MG63 (cell line): ENCODE results near the gene KCNQ2. TPM values are rescaled to one million over a fixed set of nuclear protein-coding genes. Genes with fewer than 3 reads are reported as not detected.
A peak's percentile ranks its signal among the peaks of the same experiment; 100 is the strongest.

Experiments
- DNase-seq: peaks from one replicate; pipeline ENCODE4 v3.0.0-alpha.2; 2020
- H3K27me3 ChIP-seq: fragments of 250-450 bp; sonication (Bioruptor Pico); 2 replicates; pipeline ENCODE4 v1.5.1; 2020; ENCODE audit warnings: mild to moderate bottlenecking, moderate library complexity
- H3K36me3 ChIP-seq: fragments of 250-450 bp; sonication (Bioruptor Pico); 2 replicates; pipeline ENCODE4 v1.5.1; 2020; ENCODE audit warnings: mild to moderate bottlenecking, moderate library complexity
- H3K4me3 ChIP-seq: fragments of 250-450 bp; sonication (Bioruptor Pico); 2 replicates; pipeline ENCODE4 v1.5.1; 2020; ENCODE audit warnings: mild to moderate bottlenecking, moderate library complexity
- H3K9me3 ChIP-seq: fragments of 250-450 bp; sonication (Bioruptor Pico); 2 replicates; pipeline ENCODE4 v1.5.1; 2020; ENCODE audit warnings: mild to moderate bottlenecking, moderate library complexity
- total RNA-seq: library from RNA; depleted of rRNA; stranded (reverse); fragments of >200 nt; shearing (Covaris generic); gene quantifications from 2 replicates; pipeline ENCODE4 v1.2.3, GENCODE V29; 2014; ENCODE audit warnings: low replicate concordance

KCNQ2 gene
- total RNA-seq, 1 experiment from 2014 or later, result 0.92 TPM

GRCh38 chr20:63505281-63505680 is 32.8 kb upstream of the KCNQ2 start:
- Histone ChIP-seq H3K9me3 (peaks cover 4% of the 10 kb centered on the region), H3K36me3 (no peaks in the 10 kb centered on the region), H3K4me3 (no peak overlapping the region), H3K27me3 (peaks cover 4% of the 10 kb centered on the region)
- no peak for DNase-seq

DNA sequence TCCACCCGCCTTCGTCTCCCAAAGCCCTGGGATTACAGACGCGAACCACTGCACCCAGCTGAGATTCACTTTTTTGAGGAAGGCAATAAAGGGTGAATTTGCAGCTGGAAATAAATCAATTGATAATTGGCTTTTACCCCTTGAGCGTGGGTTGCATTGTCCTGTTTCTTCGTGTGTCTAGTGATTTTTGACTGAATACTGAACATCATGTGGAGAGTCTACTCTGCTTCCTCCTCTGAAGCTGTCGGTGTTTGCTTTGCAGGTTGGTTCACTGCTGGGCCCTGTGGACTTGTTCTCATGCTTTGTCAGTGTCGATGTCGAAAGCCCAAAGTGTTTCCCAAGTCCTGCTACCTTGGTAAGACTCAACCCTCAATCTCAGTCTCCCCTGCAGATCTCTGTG is 32.2 kb upstream of the KCNQ2 start:
- H3K4me3 ChIP-seq, result no peak overlapping the region
- H3K27me3 ChIP-seq, result peaks cover 4% of the 10 kb centered on the region
- H3K36me3 ChIP-seq, result no peaks in the 10 kb centered on the region
- peaks cover 4% of the 10 kb centered on the region for H3K9me3 ChIP-seq
- no peak for DNase-seq

DNA sequence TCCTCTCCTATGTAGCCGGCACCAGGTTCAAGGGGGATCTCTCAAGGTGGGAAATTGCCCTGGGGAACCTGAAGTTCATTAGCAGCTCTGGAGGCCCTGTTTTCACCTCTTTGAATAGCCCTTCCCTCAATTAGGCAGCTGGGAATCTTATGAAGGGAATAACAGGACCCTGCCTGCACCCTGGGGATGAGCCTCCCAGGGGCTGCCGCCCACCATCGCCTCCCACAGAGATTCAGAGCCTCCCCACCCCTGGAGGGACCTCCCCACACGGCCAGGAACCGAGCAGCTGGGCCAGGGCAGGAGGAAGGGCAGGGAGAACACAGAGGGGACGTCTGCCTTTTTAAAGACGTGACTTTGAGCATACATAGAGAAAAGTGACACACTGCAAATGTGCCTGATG is 31.1 kb upstream of the KCNQ2 start:
- no peak overlapping the region for H3K4me3 ChIP-seq
- H3K36me3 ChIP-seq, result no peaks in the 10 kb centered on the region
- DNase-seq, result no peak
- H3K9me3 ChIP-seq, result peaks cover 4% of the 10 kb centered on the region
- H3K27me3 ChIP-seq, result no peaks in the 10 kb centered on the region; the same call in 1 of the 2 replicates

- Histone ChIP-seq H3K9me3 (peaks cover 4% of the 10 kb centered on the region), H3K4me3 (no peak overlapping the region), H3K27me3 (no peaks in the 10 kb centered on the region; the same call in 1 of the 2 replicates), H3K36me3 (no peaks in the 10 kb centered on the region; the same call in 1 of the 2 replicates)
- no peak for DNase-seq
These were observed 30.3 kb upstream of the KCNQ2 start for GRCh38 chr20:63502671-63503172.

- Histone ChIP-seq H3K9me3 (peaks cover 4% of the 10 kb centered on the region), H3K27me3 (no peaks in the 10 kb centered on the region; the same call in 1 of the 2 replicates), H3K4me3 (no peak overlapping the region), H3K36me3 (no peaks in the 10 kb centered on the region; the same call in 1 of the 2 replicates)
- no peak for DNase-seq
These were observed 29.6 kb upstream of the KCNQ2 start for GRCh38 chr20:63501818-63502670.

DNA sequence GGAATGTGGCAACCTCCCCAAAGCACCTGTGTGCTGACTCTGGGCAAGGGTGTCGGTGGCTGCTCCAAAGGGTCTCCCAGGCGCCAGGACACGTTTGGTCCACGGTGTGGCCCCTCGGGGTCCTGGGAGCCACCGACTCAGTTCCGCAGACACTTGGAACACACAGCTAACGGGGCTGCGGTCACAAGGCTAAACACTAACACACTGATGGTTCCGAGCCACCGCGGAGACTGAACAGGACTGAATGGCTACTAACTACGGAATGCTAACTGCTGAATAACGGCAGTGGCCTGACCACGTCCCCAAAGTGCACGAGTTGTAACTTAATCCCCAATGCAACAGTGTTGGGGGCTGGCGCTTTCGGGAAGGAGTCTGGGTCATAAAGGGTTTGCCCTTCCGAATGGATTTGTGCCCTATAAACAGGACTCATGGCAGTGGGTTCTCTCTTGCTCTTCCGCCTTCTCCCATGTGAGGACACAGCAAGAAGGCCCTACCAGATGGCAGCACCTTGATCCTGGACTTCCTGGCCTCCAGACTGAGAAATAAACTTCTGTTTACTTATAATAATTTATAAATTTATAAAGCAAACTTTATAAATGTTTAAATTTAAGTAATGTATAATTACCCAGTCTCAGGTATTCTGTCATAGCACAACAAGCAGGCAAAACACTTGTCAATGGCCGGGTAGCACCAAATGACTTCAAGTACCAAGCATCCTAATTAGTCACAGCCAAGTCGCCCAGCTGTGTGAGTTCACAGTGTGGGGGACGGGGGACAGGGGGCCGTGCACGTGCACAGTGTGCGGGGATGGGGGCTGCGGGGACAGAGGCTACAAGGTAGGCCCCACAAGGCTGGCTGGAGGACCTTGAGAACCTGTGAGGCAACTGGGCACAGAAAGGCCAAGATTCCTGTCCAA is 28.7 kb upstream of the KCNQ2 start:
- H3K36me3 ChIP-seq, result no peaks in the 10 kb centered on the region; the same call in 1 of the 2 replicates
- peaks cover 4% of the 10 kb centered on the region for H3K9me3 ChIP-seq
- no peak for DNase-seq
- H3K27me3 ChIP-seq, result no peaks in the 10 kb centered on the region; the same call in 1 of the 2 replicates
- H3K4me3 ChIP-seq, result no peak overlapping the region

- peaks cover 4% of the 10 kb centered on the region for H3K9me3 ChIP-seq
- no peaks in the 10 kb centered on the region; the same call in 1 of the 2 replicates for H3K27me3 ChIP-seq
- no peak for DNase-seq
- H3K36me3 ChIP-seq, result no peaks in the 10 kb centered on the region; the same call in 1 of the 2 replicates
- no peak overlapping the region for H3K4me3 ChIP-seq
These were observed 27.9 kb upstream of the KCNQ2 start for GRCh38 chr20:63500151-63500901.

GRCh38 chr20:63499338-63499969 is 27.0 kb upstream of the KCNQ2 start:
- peaks cover under 1% of the 10 kb centered on the region; the same call in 1 of the 2 replicates for H3K9me3 ChIP-seq
- peak overlapping the region; percentile 31 for H3K4me3 ChIP-seq
- peak; percentile 32 for DNase-seq
- H3K27me3 ChIP-seq, result no peaks in the 10 kb centered on the region; the same call in 1 of the 2 replicates
- H3K36me3 ChIP-seq, result no peaks in the 10 kb centered on the region; the same call in none of the 2 replicates

- Histone ChIP-seq H3K9me3 (no peaks in the 10 kb centered on the region), H3K36me3 (no peaks in the 10 kb centered on the region; the same call in none of the 2 replicates), H3K27me3 (no peaks in the 10 kb centered on the region; the same call in 1 of the 2 replicates), H3K4me3 (peak within 1 kb of the TSS; percentile 39)
- peak; percentile 50 for DNase-seq
These were observed 26.5 kb upstream of the KCNQ2 start, which contains the start of gene EEF1A2 for GRCh38 chr20:63498960-63499337. EEF1A2 (minus strand) TSS chr20:63499083; CDS start chr20:63497763, 1,320 bp downstream.

GRCh38 chr20:63497946-63498935 is 25.8 kb upstream of the KCNQ2 start:
- H3K9me3 ChIP-seq, result no peaks in the 10 kb centered on the region
- H3K27me3 ChIP-seq, result no peaks in the 10 kb centered on the region
- peak overlapping the region; percentile 39 for H3K4me3 ChIP-seq
- DNase-seq, result peak; percentile 74
- no peaks in the 10 kb centered on the region; the same call in none of the 2 replicates for H3K36me3 ChIP-seq

GRCh38 chr20:63497138-63497945 is 24.9 kb upstream of the KCNQ2 start:
- H3K27me3 ChIP-seq, result no peaks in the 10 kb centered on the region
- no peak overlapping the region for H3K4me3 ChIP-seq
- no peaks in the 10 kb centered on the region for H3K9me3 ChIP-seq
- H3K36me3 ChIP-seq, result no peaks in the 10 kb centered on the region; the same call in none of the 2 replicates
- no peak for DNase-seq

- no peak for DNase-seq
- no peak overlapping the region for H3K4me3 ChIP-seq
These were observed 24.2 kb upstream of the KCNQ2 start for GRCh38 chr20:63496596-63497120.

GRCh38 chr20:63495741-63496595 is 23.5 kb upstream of the KCNQ2 start:
- peak; percentile 45 for DNase-seq
- no peak overlapping the region for H3K4me3 ChIP-seq
- H3K9me3 ChIP-seq, result no peaks in the 10 kb centered on the region
- H3K36me3 ChIP-seq, result no peaks in the 10 kb centered on the region; the same call in none of the 2 replicates
- H3K27me3 ChIP-seq, result no peaks in the 10 kb centered on the region

More at GRCh38 chr20:63496596-63497120, 24.2 kb upstream of the KCNQ2 start:
- H3K9me3 ChIP-seq, result no peaks in the 10 kb centered on the region
- no peaks in the 10 kb centered on the region; the same call in none of the 2 replicates for H3K36me3 ChIP-seq
- no peaks in the 10 kb centered on the region for H3K27me3 ChIP-seq
